Natural killer cell (primary cell): ENCODE measurements around the gene CNKSR3. TPM values are rescaled to one million over a fixed set of nuclear protein-coding genes. Genes with fewer than 3 reads are reported as not detected.

ENCODE experiments used
- ATAC-seq, 3 donors: fragments of 150-1000 bp in 2 of 3; fragments of 200-7000 bp in 1 of 3; cut with Tn5 transposase; 1 replicate in 1 of 3; 2 replicates in 2 of 3; pipeline ENCODE4 v1.10.0; 2021; ENCODE audit warnings: mild to moderate bottlenecking in 2 of 3, moderate library complexity in 2 of 3
- DNase-seq, 2 donors: peaks; one replicate each; pipeline versions ENCODE4 v3.0.0 to v3.0.0-alpha.2; 2013 to 2021; ENCODE audit warnings: mixed read lengths in 1 of 2
- H3K27ac ChIP-seq: one replicate; pipeline ENCODE4 v1.5.1; 2013; ENCODE audit warnings: mild to moderate bottlenecking, low read length
- H3K27me3 ChIP-seq: one replicate; pipeline ENCODE4 v1.6.1; 2013; ENCODE audit warnings: low read length; ENCODE audit not compliant: control insufficient read depth, insufficient read depth
- H3K36me3 ChIP-seq: one replicate; pipeline ENCODE4 v1.6.1; 2013; ENCODE audit warnings: low read length; ENCODE audit not compliant: control insufficient read depth, insufficient read depth
- H3K4me1 ChIP-seq: one replicate; pipeline ENCODE4 v1.6.1; 2013; ENCODE audit warnings: low read length; ENCODE audit not compliant: control insufficient read depth, insufficient read depth
- H3K4me3 ChIP-seq: one replicate; pipeline ENCODE4 v1.5.1; 2013; ENCODE audit warnings: low read length
- H3K9me3 ChIP-seq: one replicate; pipeline ENCODE4 v1.6.1; 2013; ENCODE audit warnings: low read length; ENCODE audit not compliant: control insufficient read depth, insufficient read depth
- H3K27ac Mint-ChIP-seq, 2 donors: one replicate each; pipeline ENCODE4 v1.8.0; 2022; ENCODE audit warnings: mild to moderate bottlenecking in 2 of 2, mixed read lengths in 2 of 2, moderate library complexity in 1 of 2
- H3K27me3 Mint-ChIP-seq, 2 donors: one replicate each; pipeline ENCODE4 v1.8.0; 2022; ENCODE audit warnings: low read depth in 2 of 2, mixed read lengths in 2 of 2
- H3K36me3 Mint-ChIP-seq: one replicate; pipeline ENCODE4 v1.8.0; 2022; ENCODE audit warnings: mixed read lengths
- H3K4me1 Mint-ChIP-seq, 2 donors: one replicate each; pipeline ENCODE4 v1.8.0; 2022; ENCODE audit warnings: mixed read lengths in 2 of 2
- H3K4me3 Mint-ChIP-seq: one replicate; pipeline ENCODE4 v1.8.0; 2022; ENCODE audit warnings: mild to moderate bottlenecking, moderate library complexity, mixed read lengths
- H3K9me3 Mint-ChIP-seq, 2 donors: one replicate each; pipeline ENCODE4 v1.8.0; 2022; ENCODE audit warnings: mixed read lengths in 2 of 2
- WGBS: methylation state at CpG from one replicate; pipeline ENCODE4 v1.1.7; 2013; ENCODE audit warnings: missing lambda C conversion rate; ENCODE audit not compliant: insufficient coverage; 5-methylcytosine and 5-hydroxymethylcytosine counted together
- intact Hi-C: fragments of 100-400 bp; cut with micrococcal nuclease; formaldehyde crosslinking; loops from one replicate; pipeline ENCODE4 v1.14.2; 2022
- total RNA-seq, 4 donors: library from RNA; stranded (reverse); fragments of 120-200 nt in 1 of 4; gene quantifications; one replicate each; pipeline versions ENCODE4 v1.2.3 to v1.2.4, GENCODE V29; 2013 to 2022
- TF ChIP-seq, protein P1 (sequence below): fragments of 200-600 bp; IDR thresholded peaks from one replicate; pipeline ENCODE4 v1.8.0; 2022; ENCODE audit warnings: antibody characterized with exemption

Gene CNKSR3
- total RNA-seq, 3 donors from 2014 or later (not counting 1 experiment from before 2014, with no cell fraction given), result 0.18 TPM; not detected in 2

DNA sequence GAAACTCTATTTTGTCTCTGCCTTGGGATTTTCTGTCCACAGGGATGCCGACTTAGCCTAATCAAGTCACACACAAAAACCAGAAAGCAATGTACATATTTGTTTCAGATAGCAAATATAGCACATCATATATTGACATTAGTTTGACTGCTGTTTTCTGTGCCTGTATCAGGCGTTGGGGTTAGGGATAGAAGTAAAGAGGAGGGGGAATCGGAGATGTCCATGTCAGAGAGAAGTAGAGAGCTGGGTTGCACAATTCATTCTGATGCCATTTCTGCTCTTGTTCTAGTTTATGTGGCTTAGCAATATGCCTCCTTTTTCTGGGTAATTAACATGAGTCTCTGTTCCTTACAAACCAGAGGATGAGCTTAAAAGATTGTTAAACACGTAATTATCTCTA lies 139.2 kb downstream of the CNKSR3 start:
- 89% methylated on average over 4 of the region's 4 CpGs for WGBS
- no peaks in the 10 kb centered on the region for H3K36me3 ChIP-seq
- no peak overlapping the region for H3K27ac ChIP-seq
- intact Hi-C loops, result loop anchor here (1.0 kb wide), 1 partner anchor 217 kb away; no protein-coding TSS in a partner anchor
- Mint-ChIP-seq H3K36me3 (no peaks in the 10 kb centered on the region), H3K4me3 (no peak overlapping the region), H3K4me1 (no peaks in the 10 kb centered on the region), H3K27ac (no peak overlapping the region), H3K27me3 (peaks cover 0 to 11% of the 10 kb centered on the region in 2 donors), H3K9me3 (no peaks in the 10 kb centered on the region)
- H3K4me3 ChIP-seq, result no peak overlapping the region
- no peaks in the 10 kb centered on the region for H3K9me3 ChIP-seq
- no peaks in the 10 kb centered on the region for H3K27me3 ChIP-seq
- ATAC-seq (no peak), DNase-seq (no peak)
- TF ChIP-seq, protein P1, sequence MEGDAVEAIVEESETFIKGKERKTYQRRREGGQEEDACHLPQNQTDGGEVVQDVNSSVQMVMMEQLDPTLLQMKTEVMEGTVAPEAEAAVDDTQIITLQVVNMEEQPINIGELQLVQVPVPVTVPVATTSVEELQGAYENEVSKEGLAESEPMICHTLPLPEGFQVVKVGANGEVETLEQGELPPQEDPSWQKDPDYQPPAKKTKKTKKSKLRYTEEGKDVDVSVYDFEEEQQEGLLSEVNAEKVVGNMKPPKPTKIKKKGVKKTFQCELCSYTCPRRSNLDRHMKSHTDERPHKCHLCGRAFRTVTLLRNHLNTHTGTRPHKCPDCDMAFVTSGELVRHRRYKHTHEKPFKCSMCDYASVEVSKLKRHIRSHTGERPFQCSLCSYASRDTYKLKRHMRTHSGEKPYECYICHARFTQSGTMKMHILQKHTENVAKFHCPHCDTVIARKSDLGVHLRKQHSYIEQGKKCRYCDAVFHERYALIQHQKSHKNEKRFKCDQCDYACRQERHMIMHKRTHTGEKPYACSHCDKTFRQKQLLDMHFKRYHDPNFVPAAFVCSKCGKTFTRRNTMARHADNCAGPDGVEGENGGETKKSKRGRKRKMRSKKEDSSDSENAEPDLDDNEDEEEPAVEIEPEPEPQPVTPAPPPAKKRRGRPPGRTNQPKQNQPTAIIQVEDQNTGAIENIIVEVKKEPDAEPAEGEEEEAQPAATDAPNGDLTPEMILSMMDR, result no peak
- no peaks in the 10 kb centered on the region for H3K4me1 ChIP-seq

DNA sequence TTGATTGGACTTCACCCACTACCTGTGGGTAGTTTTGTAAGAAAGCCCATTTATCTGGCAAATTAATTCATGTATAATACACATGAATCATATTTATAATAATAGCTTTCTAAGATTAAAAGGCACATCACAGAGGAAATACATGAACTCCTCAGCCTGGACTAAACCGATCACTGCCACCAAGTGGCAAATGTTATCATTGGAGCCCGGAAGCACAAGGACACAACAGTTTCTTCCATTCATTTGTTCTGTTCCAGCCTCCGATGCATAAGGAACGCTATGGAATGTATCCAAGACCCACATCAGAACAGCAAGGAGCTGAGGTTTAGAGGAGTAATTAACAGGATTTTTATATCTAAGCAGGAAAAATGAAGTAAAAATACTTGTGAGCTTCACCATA lies 139.9 kb downstream of the CNKSR3 start:
- TF ChIP-seq, protein P1, result peak; percentile 32
- no peaks in the 10 kb centered on the region for H3K27me3 ChIP-seq
- ATAC-seq (no peak), DNase-seq (peak in 1 of 2 donors; percentile 57)
- 27% methylated on average over 3 of the region's 4 CpGs for WGBS
- Mint-ChIP-seq H3K4me3 (no peak overlapping the region), H3K4me1 (no peaks in the 10 kb centered on the region), H3K27ac (no peak overlapping the region), H3K9me3 (no peaks in the 10 kb centered on the region), H3K27me3 (peaks cover 0 to 11% of the 10 kb centered on the region in 2 donors), H3K36me3 (no peaks in the 10 kb centered on the region)
- H3K27ac ChIP-seq, result no peak overlapping the region
- H3K9me3 ChIP-seq, result no peaks in the 10 kb centered on the region
- no peaks in the 10 kb centered on the region for H3K36me3 ChIP-seq
- H3K4me1 ChIP-seq, result no peaks in the 10 kb centered on the region
- no peak overlapping the region for H3K4me3 ChIP-seq
- intact Hi-C loops, result no loop called here

DNA sequence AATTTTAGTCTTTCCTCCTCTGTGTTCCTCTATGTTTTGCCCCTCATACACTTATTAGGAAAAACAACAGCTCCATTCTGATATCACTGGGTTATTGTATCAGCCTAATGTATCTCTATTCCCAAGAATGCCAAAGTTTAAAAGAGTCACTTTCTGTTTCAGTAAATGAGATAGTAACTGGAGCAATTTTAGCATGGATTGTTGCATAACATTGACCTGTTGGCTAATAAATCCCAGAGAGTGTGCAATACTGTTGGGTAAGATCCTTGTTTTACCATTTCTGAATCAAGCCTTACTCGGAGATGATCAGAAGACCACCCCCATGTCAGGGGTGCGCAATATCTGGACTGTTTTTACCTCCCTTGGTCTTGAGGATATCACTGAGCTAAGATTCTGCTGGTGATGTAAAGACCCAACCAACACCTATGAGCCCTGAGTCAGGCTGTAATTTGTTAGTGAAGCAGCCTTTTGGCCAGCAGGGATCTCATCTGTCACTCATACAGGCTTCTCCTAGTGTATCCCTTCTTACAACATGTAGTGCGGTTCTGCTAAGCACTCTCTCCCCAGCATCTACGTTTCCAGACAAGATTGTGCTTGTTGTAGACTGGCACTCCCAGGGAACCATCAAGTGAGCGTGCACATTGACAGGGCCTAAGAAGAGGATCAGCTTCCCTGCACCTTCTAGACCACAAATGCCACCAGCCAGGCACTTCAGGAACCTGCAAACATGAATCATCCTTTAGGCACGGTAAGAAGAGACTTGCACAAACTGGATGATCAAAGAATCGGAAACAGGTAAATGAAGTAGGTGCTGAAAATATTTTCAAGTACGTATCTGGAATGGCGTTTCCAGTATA lies 142.4 kb downstream of the CNKSR3 start:
- no peak overlapping the region for H3K27ac Mint-ChIP-seq
- no peak overlapping the region for H3K27ac ChIP-seq

More for the DNA sequence above, 142.4 kb downstream of the CNKSR3 start:
- TF ChIP-seq, protein P1, result no peak
- DNase-seq (no peak), ATAC-seq (no peak)
- intact Hi-C loops, result no loop called here
- Histone ChIP-seq H3K9me3 (no peaks in the 10 kb centered on the region), H3K27me3 (no peaks in the 10 kb centered on the region), H3K36me3 (no peaks in the 10 kb centered on the region), H3K4me3 (no peak overlapping the region), H3K4me1 (no peaks in the 10 kb centered on the region)
- H3K4me1 Mint-ChIP-seq, result no peaks in the 10 kb centered on the region
- WGBS, result 80% methylated on average over 9 of the region's 9 CpGs
- no peak overlapping the region for H3K4me3 Mint-ChIP-seq
- H3K36me3 Mint-ChIP-seq, result no peaks in the 10 kb centered on the region
- H3K27me3 Mint-ChIP-seq, result peaks cover 5 to 11% of the 10 kb centered on the region in 2 donors
- no peaks in the 10 kb centered on the region for H3K9me3 Mint-ChIP-seq
